GM15510 (cell line): ENCODE data around the gene JPH4.
A peak's percentile ranks its signal among the peaks of the same experiment; 100 is the strongest.

ENCODE experiments used
- POLR2A ChIP-seq: IDR thresholded peaks from 3 replicates; pipeline ENCODE4 v1.6.1; 2011; ENCODE audit warnings: borderline replicate concordance; ENCODE audit not compliant: insufficient read length; ENCODE audit errors: extremely low read depth

Gene JPH4

GRCh38 chr14:23551266-23552028 is 27.1 kb downstream of the JPH4 start, which contains the start of gene ZFHX2:
TSS of gene ZFHX2 (minus strand) at chr14:23551765. CDS start at chr14:23535325, 16,440 bp downstream.
- peak; percentile 53 for TF ChIP-seq POLR2A

GRCh38 chr14:23550812-23551265 is 27.8 kb downstream of the JPH4 start:
- no peak for TF ChIP-seq POLR2A

DNA sequence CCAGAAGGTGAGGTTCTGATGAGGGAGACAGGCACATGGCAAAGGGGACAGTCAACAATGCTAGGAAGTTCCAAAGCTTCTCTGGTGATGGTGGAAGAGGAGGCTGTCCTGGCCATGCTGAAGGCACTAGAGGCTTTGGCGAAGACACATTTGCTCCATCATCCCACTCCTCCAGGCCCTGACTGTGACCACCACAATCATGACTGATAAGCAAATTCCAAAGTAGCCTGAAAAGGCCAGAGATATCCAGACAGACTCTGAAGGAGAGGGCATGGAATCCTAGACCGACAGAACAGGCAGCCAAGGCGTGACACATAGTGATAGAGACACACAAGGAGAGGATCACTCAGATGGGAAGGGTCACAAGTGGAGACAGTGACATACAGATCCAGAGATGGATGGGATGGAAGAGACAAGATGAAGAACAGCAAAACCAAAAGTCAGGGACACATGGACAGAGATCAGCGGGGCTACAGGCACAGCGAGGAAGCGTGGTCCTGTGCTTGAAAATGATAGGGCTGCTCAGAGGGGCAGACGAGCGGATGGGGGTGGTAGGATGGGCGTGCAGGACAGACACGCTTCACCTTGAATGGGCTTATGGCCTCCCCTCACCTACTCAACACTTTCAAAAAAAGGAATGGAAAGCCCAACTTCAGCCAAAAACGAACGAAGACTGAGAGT is 28.3 kb downstream of the JPH4 start:
- TF ChIP-seq POLR2A: no peak

- no peak for TF ChIP-seq POLR2A
Observed at GRCh38 chr14:23548351-23549318, 30.0 kb downstream of the JPH4 start.

- TF ChIP-seq POLR2A: no peak
Observed at GRCh38 chr14:23547924-23548323, 30.7 kb downstream of the JPH4 start.

DNA sequence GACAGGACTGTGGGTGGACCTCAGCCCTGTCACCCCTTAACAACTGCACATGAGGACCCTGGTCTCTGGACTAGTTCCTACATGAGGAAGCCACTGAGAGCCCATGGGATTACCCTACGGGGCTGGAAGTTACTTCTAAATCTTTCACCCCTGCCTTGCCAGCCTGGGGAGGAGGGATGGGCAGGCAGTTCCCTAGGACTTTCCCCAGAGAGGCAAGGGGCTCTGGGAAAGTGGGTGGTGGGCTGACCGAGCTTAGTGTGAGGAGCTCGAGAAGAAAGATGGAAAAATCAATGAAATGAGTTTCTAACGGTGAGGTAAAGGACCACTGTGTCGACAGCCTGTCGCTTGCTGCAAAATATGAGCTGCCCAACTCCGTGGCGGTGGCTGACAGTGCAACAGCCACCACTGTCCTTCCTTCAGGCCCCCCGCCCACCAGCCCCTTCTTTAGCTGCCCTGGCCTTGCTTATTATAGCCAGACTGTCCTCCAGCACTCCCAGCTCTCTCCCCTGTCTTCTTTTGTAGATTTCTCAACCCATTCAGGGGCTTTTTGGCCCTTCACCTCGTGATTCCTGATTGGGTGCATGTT is 32.0 kb downstream of the JPH4 start:
- no peak for TF ChIP-seq POLR2A

DNA sequence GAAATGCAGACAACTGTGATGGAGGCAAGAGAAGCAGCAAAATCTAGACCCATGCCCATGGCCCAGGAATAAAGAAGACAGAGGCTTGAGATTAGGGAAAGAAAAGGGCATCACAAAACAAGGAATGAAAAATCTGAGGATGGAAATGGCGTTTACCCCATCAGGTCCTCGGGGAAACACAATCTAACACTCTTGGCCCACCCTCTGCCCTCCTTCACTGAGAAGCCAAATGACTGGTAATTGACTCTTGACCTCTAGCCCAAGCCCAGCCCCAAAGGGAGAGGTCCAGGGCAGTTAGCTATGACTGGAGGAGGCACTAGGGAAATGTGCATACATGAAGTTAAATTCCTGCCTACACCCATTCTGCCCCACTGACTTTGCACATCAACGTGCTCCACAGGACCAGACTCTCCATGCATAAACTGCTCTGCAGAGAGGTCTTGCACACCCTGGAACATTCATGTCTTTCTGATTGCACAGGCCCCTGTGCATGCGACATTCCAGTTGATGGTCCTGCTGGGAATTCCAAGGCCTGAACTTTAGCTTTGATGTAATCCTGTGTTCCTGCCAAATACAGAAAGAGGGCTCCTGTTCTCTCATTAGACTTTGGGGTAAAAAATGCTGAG is 32.7 kb downstream of the JPH4 start:
- TF ChIP-seq POLR2A: no peak

DNA sequence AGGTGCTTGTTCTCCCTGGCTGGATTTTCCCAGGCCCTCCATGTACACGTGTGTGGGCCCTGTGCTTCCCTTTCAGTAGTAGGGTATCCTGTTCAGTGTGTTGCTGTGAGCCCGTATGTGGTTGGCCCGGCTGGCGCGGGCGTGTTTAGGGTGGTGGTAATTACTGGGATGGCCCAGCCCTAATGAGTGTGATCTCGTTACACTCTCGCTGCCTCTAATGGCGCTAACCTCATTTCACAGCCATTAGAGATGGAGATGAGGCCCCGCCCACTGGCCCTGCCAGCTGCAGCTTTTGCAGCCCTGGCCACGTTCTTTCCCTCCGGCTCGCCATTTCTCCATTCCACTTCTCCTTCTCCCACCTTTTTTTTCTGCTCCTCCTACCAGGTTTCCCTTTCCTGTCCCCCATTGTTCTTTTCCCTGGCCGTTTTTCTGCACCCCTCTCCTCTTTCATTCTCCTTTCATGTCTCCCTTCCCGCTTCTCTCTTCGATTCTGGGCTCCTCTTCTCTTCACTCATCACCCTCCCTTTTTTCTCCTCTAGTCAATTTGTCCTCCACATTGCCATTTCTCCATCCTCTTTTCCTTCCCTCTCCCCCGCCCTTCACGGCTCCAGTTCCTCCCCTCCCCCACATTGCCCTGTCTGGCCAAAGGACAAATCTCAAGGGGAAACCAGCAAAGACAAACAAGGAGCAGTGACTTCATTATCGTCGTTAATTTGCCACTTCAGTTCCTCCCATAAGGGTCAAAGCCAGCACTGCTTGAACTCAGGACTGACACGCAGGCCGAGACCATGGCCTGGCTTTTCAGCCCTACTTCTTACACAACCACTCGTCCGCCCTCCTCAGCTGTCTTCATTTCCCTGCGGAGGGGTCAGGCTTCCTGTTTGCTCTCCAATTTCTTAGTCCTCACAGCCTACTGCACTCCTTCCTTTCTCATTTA is 33.8 kb downstream of the JPH4 start:
- no peak for TF ChIP-seq POLR2A

DNA sequence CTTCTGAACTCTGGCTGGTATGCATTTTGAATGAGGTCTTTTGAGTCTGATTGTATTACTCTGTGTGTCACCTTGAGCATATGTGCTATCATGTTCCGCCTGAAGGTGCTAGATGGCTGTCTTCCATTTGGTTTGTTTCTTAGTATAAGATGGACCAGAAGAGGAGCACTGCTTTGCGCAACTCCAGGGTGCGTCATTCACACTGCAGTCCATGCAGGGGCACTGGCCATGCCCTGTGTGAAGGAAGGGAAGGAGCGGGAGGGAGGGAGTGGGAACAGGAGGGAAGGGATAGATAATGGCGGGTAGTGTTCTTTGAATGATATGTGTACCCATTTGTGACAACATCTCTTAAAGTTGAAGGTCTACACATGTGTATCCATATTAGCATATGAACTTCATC is 35.2 kb downstream of the JPH4 start:
- no peak for TF ChIP-seq POLR2A

- no peak for TF ChIP-seq POLR2A
Observed at GRCh38 chr14:23542261-23542660, 36.3 kb downstream of the JPH4 start.

GRCh38 chr14:23540141-23540469 is 38.5 kb downstream of the JPH4 start:
- TF ChIP-seq POLR2A: no peak

DNA sequence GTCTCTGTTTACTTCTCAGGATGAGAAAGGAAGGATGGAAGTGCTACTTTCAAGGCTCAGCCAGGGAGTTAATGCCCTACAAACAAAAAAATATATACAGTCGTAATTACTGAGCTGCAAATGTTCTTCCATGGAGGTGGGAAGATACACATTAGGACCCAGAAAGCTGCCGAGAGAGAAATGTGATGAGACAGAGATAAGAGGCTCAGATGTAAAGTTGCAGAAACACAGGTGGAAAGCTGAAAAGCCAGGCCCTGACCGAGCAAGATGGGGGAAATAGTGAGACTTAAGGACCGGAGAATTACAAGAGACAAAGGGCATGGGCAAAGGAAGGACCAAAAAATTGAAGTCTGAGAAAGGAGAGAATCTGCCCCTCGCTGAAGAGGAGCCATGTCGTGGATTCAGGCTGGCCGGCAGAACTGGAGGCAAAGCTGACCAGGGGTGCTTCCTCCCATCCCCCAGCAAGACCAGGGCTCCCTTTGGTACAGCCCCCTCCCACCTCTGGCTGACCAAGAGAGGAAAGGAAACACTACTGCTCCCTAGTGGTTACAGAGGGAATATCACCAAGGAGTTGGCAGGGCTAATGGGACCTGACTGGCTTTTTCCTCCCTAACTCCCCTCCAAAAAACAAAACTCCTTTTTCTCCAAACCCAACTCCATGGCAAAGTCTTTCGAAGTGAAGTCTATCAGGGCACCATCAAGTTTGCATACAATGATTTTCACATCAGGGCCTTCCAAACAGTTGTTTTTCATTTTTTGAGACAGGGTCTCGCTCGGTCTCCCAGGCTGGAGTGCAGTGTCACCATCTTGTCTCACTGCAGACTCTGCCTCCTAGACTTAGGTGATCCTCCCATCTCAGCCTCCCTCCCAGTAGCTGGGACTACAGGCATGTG is 39.1 kb downstream of the JPH4 start:
- no peak for TF ChIP-seq POLR2A
